ENCODE measurements around the gene EPHA6.

Gene EPHA6

GRCh38 chr3:97111244-97111643 lies 296.9 kb downstream of the EPHA6 start:
- TF ChIP-seq POU2F2 (IDR thresholded peaks at IDR 0.05; ENCODE audit: low read depth, low read length) (no peak), SPI1 (IDR thresholded peaks at IDR 0.05; ENCODE audit: low read depth, low read length) (no peak), TAF1 (IDR thresholded peaks at IDR 0.05; ENCODE audit: low read depth, low read length) (no peak), POLR2A (IDR thresholded peaks at IDR 0.05; ENCODE audit: low read depth, low read length) (no peak), POLR2AphosphoS5 (IDR thresholded peaks at IDR 0.05; ENCODE audit: low read depth, low read length) (no peak), PAX5 (IDR thresholded peaks at IDR 0.05; ENCODE audit: insufficient read depth, low read length, severe bottlenecking) (no peak)
- FAIRE-seq: no peak
- no peak for DNase-seq (ENCODE audit: insufficient read length, low spot score)

GRCh38 chr3:97121386-97121785 lies 307.0 kb downstream of the EPHA6 start:
- no peak for FAIRE-seq
- DNase-seq (ENCODE audit: insufficient read length, low spot score): no peak
- no peak for TF ChIP-seq POLR2AphosphoS5 (IDR thresholded peaks at IDR 0.05; ENCODE audit: low read depth, low read length)
- no peak for TF ChIP-seq POLR2A (IDR thresholded peaks at IDR 0.05; ENCODE audit: low read depth, low read length)
- TF ChIP-seq SPI1 (IDR thresholded peaks at IDR 0.05; ENCODE audit: low read depth, low read length): no peak
- TF ChIP-seq POU2F2 (IDR thresholded peaks at IDR 0.05; ENCODE audit: low read depth, low read length): no peak
- TF ChIP-seq TAF1 (IDR thresholded peaks at IDR 0.05; ENCODE audit: low read depth, low read length): no peak
- no peak for TF ChIP-seq PAX5 (IDR thresholded peaks at IDR 0.05; ENCODE audit: insufficient read depth, low read length, severe bottlenecking)

- TF ChIP-seq POLR2AphosphoS5 (IDR thresholded peaks at IDR 0.05; ENCODE audit: low read depth, low read length) (no peak), SPI1 (IDR thresholded peaks at IDR 0.05; ENCODE audit: low read depth, low read length) (no peak), POU2F2 (IDR thresholded peaks at IDR 0.05; ENCODE audit: low read depth, low read length) (no peak), TAF1 (IDR thresholded peaks at IDR 0.05; ENCODE audit: low read depth, low read length) (no peak), PAX5 (IDR thresholded peaks at IDR 0.05; ENCODE audit: insufficient read depth, low read length, severe bottlenecking) (no peak), POLR2A (IDR thresholded peaks at IDR 0.05; ENCODE audit: low read depth, low read length) (no peak)
- DNase-seq (ENCODE audit: insufficient read length, low spot score) (no peak), FAIRE-seq (no peak)
Measured at GRCh38 chr3:97125902-97126499, 311.6 kb downstream of the EPHA6 start.

GRCh38 chr3:97131476-97131875 lies 317.1 kb downstream of the EPHA6 start:
- TF ChIP-seq PAX5 (IDR thresholded peaks at IDR 0.05; ENCODE audit: insufficient read depth, low read length, severe bottlenecking): no peak
- no peak for TF ChIP-seq POLR2AphosphoS5 (IDR thresholded peaks at IDR 0.05; ENCODE audit: low read depth, low read length)
- no peak for TF ChIP-seq TAF1 (IDR thresholded peaks at IDR 0.05; ENCODE audit: low read depth, low read length)
- TF ChIP-seq POU2F2 (IDR thresholded peaks at IDR 0.05; ENCODE audit: low read depth, low read length): no peak
- TF ChIP-seq POLR2A (IDR thresholded peaks at IDR 0.05; ENCODE audit: low read depth, low read length): no peak
- TF ChIP-seq SPI1 (IDR thresholded peaks at IDR 0.05; ENCODE audit: low read depth, low read length): no peak
- FAIRE-seq (no peak), DNase-seq (ENCODE audit: insufficient read length, low spot score) (no peak)

GRCh38 chr3:97138914-97139541 lies 324.6 kb downstream of the EPHA6 start:
- FAIRE-seq: peak; percentile 45
- no peak for DNase-seq (ENCODE audit: insufficient read length, low spot score)
- no peak for TF ChIP-seq POLR2A (IDR thresholded peaks at IDR 0.05; ENCODE audit: low read depth, low read length)

GRCh38 chr3:97148931-97149330 lies 334.5 kb downstream of the EPHA6 start:
- DNase-seq (ENCODE audit: insufficient read length, low spot score) (no peak), FAIRE-seq (no peak)

GRCh38 chr3:97161169-97161568 lies 346.8 kb downstream of the EPHA6 start:
- FAIRE-seq (no peak), DNase-seq (ENCODE audit: insufficient read length, low spot score) (no peak)
- TF ChIP-seq PAX5 (IDR thresholded peaks at IDR 0.05; ENCODE audit: insufficient read depth, low read length, severe bottlenecking): no peak
- TF ChIP-seq SPI1 (IDR thresholded peaks at IDR 0.05; ENCODE audit: low read depth, low read length): no peak
- no peak for TF ChIP-seq TAF1 (IDR thresholded peaks at IDR 0.05; ENCODE audit: low read depth, low read length)
- TF ChIP-seq POLR2A (IDR thresholded peaks at IDR 0.05; ENCODE audit: low read depth, low read length): no peak
- no peak for TF ChIP-seq POU2F2 (IDR thresholded peaks at IDR 0.05; ENCODE audit: low read depth, low read length)
- no peak for TF ChIP-seq POLR2AphosphoS5 (IDR thresholded peaks at IDR 0.05; ENCODE audit: low read depth, low read length)

More at GRCh38 chr3:97148931-97149330, 334.5 kb downstream of the EPHA6 start:
- no peak for TF ChIP-seq TAF1 (IDR thresholded peaks at IDR 0.05; ENCODE audit: low read depth, low read length)
- TF ChIP-seq SPI1 (IDR thresholded peaks at IDR 0.05; ENCODE audit: low read depth, low read length): no peak
- no peak for TF ChIP-seq POU2F2 (IDR thresholded peaks at IDR 0.05; ENCODE audit: low read depth, low read length)
- no peak for TF ChIP-seq PAX5 (IDR thresholded peaks at IDR 0.05; ENCODE audit: insufficient read depth, low read length, severe bottlenecking)
- no peak for TF ChIP-seq POLR2A (IDR thresholded peaks at IDR 0.05; ENCODE audit: low read depth, low read length)
- TF ChIP-seq POLR2AphosphoS5 (IDR thresholded peaks at IDR 0.05; ENCODE audit: low read depth, low read length): no peak

GRCh38 chr3:97177242-97177641 lies 362.8 kb downstream of the EPHA6 start:
- FAIRE-seq (no peak), DNase-seq (ENCODE audit: insufficient read length, low spot score) (no peak)

GRCh38 chr3:97181704-97182103 lies 367.3 kb downstream of the EPHA6 start:
- no peak for DNase-seq (ENCODE audit: insufficient read length, low spot score)
- TF ChIP-seq PAX5 (IDR thresholded peaks at IDR 0.05; ENCODE audit: insufficient read depth, low read length, severe bottlenecking): no peak
- no peak for TF ChIP-seq SPI1 (IDR thresholded peaks at IDR 0.05; ENCODE audit: low read depth, low read length)
- TF ChIP-seq POLR2AphosphoS5 (IDR thresholded peaks at IDR 0.05; ENCODE audit: low read depth, low read length): no peak
- no peak for TF ChIP-seq POLR2A (IDR thresholded peaks at IDR 0.05; ENCODE audit: low read depth, low read length)
- TF ChIP-seq TAF1 (IDR thresholded peaks at IDR 0.05; ENCODE audit: low read depth, low read length): no peak
- TF ChIP-seq POU2F2 (IDR thresholded peaks at IDR 0.05; ENCODE audit: low read depth, low read length): no peak
- FAIRE-seq: no peak

More at GRCh38 chr3:97177242-97177641, 362.8 kb downstream of the EPHA6 start:
- no peak for TF ChIP-seq POU2F2 (IDR thresholded peaks at IDR 0.05; ENCODE audit: low read depth, low read length)
- no peak for TF ChIP-seq POLR2A (IDR thresholded peaks at IDR 0.05; ENCODE audit: low read depth, low read length)
- TF ChIP-seq PAX5 (IDR thresholded peaks at IDR 0.05; ENCODE audit: insufficient read depth, low read length, severe bottlenecking): no peak
- no peak for TF ChIP-seq TAF1 (IDR thresholded peaks at IDR 0.05; ENCODE audit: low read depth, low read length)
- no peak for TF ChIP-seq POLR2AphosphoS5 (IDR thresholded peaks at IDR 0.05; ENCODE audit: low read depth, low read length)
- TF ChIP-seq SPI1 (IDR thresholded peaks at IDR 0.05; ENCODE audit: low read depth, low read length): no peak
